ENCODE results near the gene SON. TPM values are rescaled to one million over a fixed set of nuclear protein-coding genes. Genes with fewer than 3 reads are reported as not detected.

The SON gene
- total and polyA plus RNA-seq, 2 of the 4 experiments (the other 2 are of a cell fraction), result 81.6 to 146 TPM

- H3K9me3 ChIP-seq (ENCODE audit: control insufficient read depth, insufficient read depth, low read length), result no peaks in the 10 kb centered on the region
- no peak overlapping the region for H3K27ac ChIP-seq (ENCODE audit: insufficient read depth, low read length)
- no peak overlapping the region for H3K56ac ChIP-seq (ENCODE audit: extremely low read depth, insufficient read depth, low read length)
- dilution Hi-C loops (cut with HindIII; ENCODE audit: low sequenced_read_pairs, unreplicated experiment), result no loop called here
- H2BK120ac ChIP-seq (ENCODE audit: low read depth, low read length), result no peak overlapping the region
- BruUV-seq (replicated peaks), result no TSS peak
- H3K79me1 ChIP-seq (ENCODE audit: low read depth in 1 of 2, low read length in 2 of 2), result peaks cover 8 to 44% of the 10 kb centered on the region in 2 experiments; a peak in 3 of 4 replicates
- H3K9ac ChIP-seq (ENCODE audit: low read depth, low read length), result no peak overlapping the region
- no peak overlapping the region for H2AK5ac ChIP-seq (ENCODE audit: low read depth, low read length)
- no peak overlapping the region for H3K14ac ChIP-seq (replicated peaks; ENCODE audit: low read depth, low read length)
- H3K23ac ChIP-seq (ENCODE audit: low read depth, low read length), result no peak overlapping the region
- H3K18ac ChIP-seq (ENCODE audit: low read depth, low read length), result no peak overlapping the region
- H2BK20ac ChIP-seq (ENCODE audit: low read depth, low read length), result no peak overlapping the region
- CTCF ChIA-PET, result interaction anchor here (0.6 kb wide), 1 partner anchor 153 kb away, joined by 5 read pairs; no protein-coding TSS in a partner anchor
- H4K5ac ChIP-seq (ENCODE audit: low read depth, low read length), result no peak overlapping the region
- H4K91ac ChIP-seq (ENCODE audit: insufficient read depth, low read depth, low read length), result no peak overlapping the region
- H2BK5ac ChIP-seq (ENCODE audit: low read depth, low read length, poor library complexity, severe bottlenecking), result no peak overlapping the region
- WGBS, 2 experiments (ENCODE audit: extremely low coverage in 2 of 2, insufficient read length in 1 of 2), result no CpG with 5 or more reads among the region's 3 CpGs
- no peak for DNase-seq
- no peak overlapping the region for H3K4me3 ChIP-seq (ENCODE audit: insufficient read depth, low read depth, low read length)
- no peak overlapping the region for H2AK9ac ChIP-seq (replicated peaks; ENCODE audit: low read depth, low read length, poor library complexity)
- in situ Hi-C loops (cut with MboI; ENCODE audit: low sequenced_read_pairs), result no loop called here
- no peaks in the 10 kb centered on the region for H3K4me1 ChIP-seq (ENCODE audit: control insufficient read depth, insufficient read depth, low read length)
- peaks cover 12% of the 10 kb centered on the region for H3K36me3 ChIP-seq (ENCODE audit: control insufficient read depth, insufficient read depth, low read length)
- POLR2A ChIA-PET (ENCODE audit: unreplicated experiment), result no interaction called here
- peaks cover 28% of the 10 kb centered on the region for H4K20me1 ChIP-seq (ENCODE audit: insufficient read depth, low read length)
- TF ChIP-seq RCOR1 (IDR thresholded peaks at IDR 0.05; ENCODE audit: insufficient replicate concordance, low read length) (no peak), BHLHE40 (IDR thresholded peaks at IDR 0.05; ENCODE audit: low read depth, low read length) (no peak), MAFK (IDR thresholded peaks at IDR 0.05; ENCODE audit: low read depth, low read length) (no peak), MAZ (IDR thresholded peaks at IDR 0.05; ENCODE audit: borderline replicate concordance, low read depth, low read length) (no peak), POLR2A (IDR thresholded peaks at IDR 0.05; ENCODE audit: low read depth, low read length) (no peak), RFX5 (IDR thresholded peaks at IDR 0.05; ENCODE audit: low read depth, low read length) (no peak), CEBPB (IDR thresholded peaks at IDR 0.05; ENCODE audit: low read depth, low read length) (no peak)
- no peak for ATAC-seq (ENCODE audit: low read depth)
- intact Hi-C loops (cut with micrococcal nuclease), result no loop called here
- H3K4ac ChIP-seq (ENCODE audit: low read depth, low read length), result no peak overlapping the region
- no peak overlapping the region for H3K4me2 ChIP-seq (ENCODE audit: low read depth, low read length)
- H3K27me3 ChIP-seq (ENCODE audit: control insufficient read depth, insufficient read depth, low read length), result no peaks in the 10 kb centered on the region
- no peaks in the 10 kb centered on the region for H3K9me1 ChIP-seq (ENCODE audit: insufficient read depth, low read length)
- H4K8ac ChIP-seq (ENCODE audit: low read depth in 2 of 2, low read length in 2 of 2), result no peak overlapping the region
- no peak overlapping the region for H2BK15ac ChIP-seq (ENCODE audit: low read depth, low read length)
- no peak overlapping the region for H2AFZ ChIP-seq (replicated peaks; ENCODE audit: low read length, poor library complexity)
These were observed 2.1 kb upstream of the SON start for GRCh38 chr21:33540711-33541104.

Measured in IMR-90 (cell line).